DND-41 (cell line): Measurements from ENCODE around the gene B4GALT3.

Experiments used
- EZH2 ChIP-seq: IDR thresholded peaks from 3 replicates; pipeline ENCODE4 v1.6.1; 2012; ENCODE audit warnings: borderline replicate concordance, low read depth, mild to moderate bottlenecking, moderate library complexity, low read length, inconsistent platforms; ENCODE audit not compliant: severe bottlenecking
- TF ChIP-seq, protein P1 (sequence below): IDR thresholded peaks from 2 replicates; pipeline ENCODE4 v1.5.1; 2012; ENCODE audit warnings: borderline replicate concordance, low read length, moderate library complexity, mild to moderate bottlenecking; ENCODE audit not compliant: poor library complexity, severe bottlenecking; ENCODE audit errors: extremely low read depth

GRCh38 chr1:161153176-161153575 is 24.1 kb downstream of the B4GALT3 start:
- TF ChIP-seq, protein P1, sequence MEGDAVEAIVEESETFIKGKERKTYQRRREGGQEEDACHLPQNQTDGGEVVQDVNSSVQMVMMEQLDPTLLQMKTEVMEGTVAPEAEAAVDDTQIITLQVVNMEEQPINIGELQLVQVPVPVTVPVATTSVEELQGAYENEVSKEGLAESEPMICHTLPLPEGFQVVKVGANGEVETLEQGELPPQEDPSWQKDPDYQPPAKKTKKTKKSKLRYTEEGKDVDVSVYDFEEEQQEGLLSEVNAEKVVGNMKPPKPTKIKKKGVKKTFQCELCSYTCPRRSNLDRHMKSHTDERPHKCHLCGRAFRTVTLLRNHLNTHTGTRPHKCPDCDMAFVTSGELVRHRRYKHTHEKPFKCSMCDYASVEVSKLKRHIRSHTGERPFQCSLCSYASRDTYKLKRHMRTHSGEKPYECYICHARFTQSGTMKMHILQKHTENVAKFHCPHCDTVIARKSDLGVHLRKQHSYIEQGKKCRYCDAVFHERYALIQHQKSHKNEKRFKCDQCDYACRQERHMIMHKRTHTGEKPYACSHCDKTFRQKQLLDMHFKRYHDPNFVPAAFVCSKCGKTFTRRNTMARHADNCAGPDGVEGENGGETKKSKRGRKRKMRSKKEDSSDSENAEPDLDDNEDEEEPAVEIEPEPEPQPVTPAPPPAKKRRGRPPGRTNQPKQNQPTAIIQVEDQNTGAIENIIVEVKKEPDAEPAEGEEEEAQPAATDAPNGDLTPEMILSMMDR, result no peak
- no peak for TF ChIP-seq EZH2
